Mesothelial cell of epicardium (in vitro differentiated cells): ENCODE data around the gene DUSP10. TPM values are rescaled to one million over a fixed set of nuclear protein-coding genes. Genes with fewer than 3 reads are reported as not detected.

ENCODE experiments used
- DNase-seq, 2 experiments: peaks; one replicate each; pipeline ENCODE4 v3.0.0; 2021; ENCODE audit warnings: low spot score in 2 of 2; ENCODE audit not compliant: unreplicated experiment in 2 of 2
- H3K27ac Mint-ChIP-seq: 2 replicates; pipeline ENCODE4 v1.8.0; 2021; ENCODE audit warnings: mixed read lengths
- H3K27me3 Mint-ChIP-seq: 2 replicates; pipeline ENCODE4 v1.8.0; 2021; ENCODE audit warnings: low read depth, mixed read lengths
- H3K36me3 Mint-ChIP-seq: 2 replicates; pipeline ENCODE4 v1.8.0; 2021; ENCODE audit warnings: mixed read lengths
- H3K4me1 Mint-ChIP-seq: 2 replicates; pipeline ENCODE4 v1.8.0; 2021; ENCODE audit warnings: mixed read lengths
- H3K4me3 Mint-ChIP-seq: 2 replicates; pipeline ENCODE4 v1.8.0; 2021; ENCODE audit warnings: mild to moderate bottlenecking, moderate library complexity, mixed read lengths
- H3K9me3 Mint-ChIP-seq: 2 replicates; pipeline ENCODE4 v1.8.0; 2021; ENCODE audit warnings: mixed read lengths
- CTCF ChIP-seq: fragments of 200-600 bp; sonication (generic); IDR thresholded peaks from one replicate; pipeline ENCODE4 v1.5.0; 2021; ENCODE audit warnings: antibody characterized with exemption; ENCODE audit not compliant: unreplicated experiment
- total RNA-seq: library from RNA; stranded (reverse); gene quantifications from 3 replicates; pipeline ENCODE4 v1.2.1, GENCODE V29; 2021

DUSP10 gene
- total RNA-seq, 1 donor from 2014 or later = 4.0 TPM

DNA sequence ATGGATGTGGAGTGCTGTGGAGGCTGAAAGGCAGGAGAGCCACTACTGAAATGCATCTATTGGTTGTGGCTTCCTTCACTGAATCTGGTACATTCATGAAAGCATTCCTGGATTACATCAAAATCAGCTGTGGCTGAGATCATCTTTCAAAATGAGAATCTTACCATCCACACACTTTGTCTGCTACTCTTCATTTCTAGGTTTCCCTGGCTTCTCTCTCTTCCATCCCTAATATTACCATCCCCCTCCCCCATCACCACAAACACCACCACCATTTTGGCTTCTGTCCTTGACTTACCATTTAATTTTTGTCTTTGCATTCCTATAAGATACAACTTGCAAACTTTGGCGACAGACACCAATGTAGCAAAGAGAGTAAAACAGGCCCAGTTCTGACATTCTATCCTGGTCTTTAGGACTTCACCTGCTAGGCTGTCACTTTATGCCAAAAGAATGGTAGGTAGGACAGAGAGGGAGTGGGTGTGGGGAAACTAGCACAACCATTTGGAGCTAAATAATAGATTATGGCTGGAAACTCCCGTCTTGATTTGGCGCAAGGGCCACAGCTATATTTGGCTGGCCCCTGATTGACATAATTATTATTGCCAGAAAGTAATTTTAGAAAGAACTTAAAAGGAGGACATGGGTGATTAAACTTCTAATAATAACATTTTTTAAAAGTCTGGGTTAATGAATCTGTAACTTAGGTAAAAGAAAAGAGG, 15.1 kb upstream of the DUSP10 start:
- Mint-ChIP-seq H3K36me3 (no peaks in the 10 kb centered on the region), H3K4me1 (peaks cover 13% of the 10 kb centered on the region), H3K9me3 (no peaks in the 10 kb centered on the region), H3K27me3 (no peaks in the 10 kb centered on the region), H3K27ac (no peak overlapping the region), H3K4me3 (no peak overlapping the region)
- no peak for DNase-seq
- no peak for TF ChIP-seq CTCF

- Mint-ChIP-seq H3K9me3 (no peaks in the 10 kb centered on the region), H3K27ac (no peak overlapping the region), H3K4me3 (no peak overlapping the region), H3K36me3 (no peaks in the 10 kb centered on the region), H3K4me1 (no peaks in the 10 kb centered on the region), H3K27me3 (peaks cover 2% of the 10 kb centered on the region)
- no peak for TF ChIP-seq CTCF
- no peak for DNase-seq
These were observed 11.9 kb upstream of the DUSP10 start for GRCh38 chr1:221753828-221754188.

GRCh38 chr1:221751226-221751887, 9.5 kb upstream of the DUSP10 start:
- Mint-ChIP-seq H3K4me3 (no peak overlapping the region), H3K27me3 (peaks cover 2% of the 10 kb centered on the region), H3K27ac (no peak overlapping the region), H3K36me3 (no peaks in the 10 kb centered on the region), H3K4me1 (no peaks in the 10 kb centered on the region), H3K9me3 (no peaks in the 10 kb centered on the region)
- DNase-seq = no peak
- TF ChIP-seq CTCF = no peak

GRCh38 chr1:221748981-221749380, 7.1 kb upstream of the DUSP10 start:
- H3K27me3 Mint-ChIP-seq = peaks cover 2% of the 10 kb centered on the region
- peaks cover 4% of the 10 kb centered on the region for H3K4me1 Mint-ChIP-seq
- H3K36me3 Mint-ChIP-seq = no peaks in the 10 kb centered on the region
- no peak for TF ChIP-seq CTCF
- DNase-seq = no peak
- no peak overlapping the region for H3K4me3 Mint-ChIP-seq
- no peak overlapping the region for H3K27ac Mint-ChIP-seq
- H3K9me3 Mint-ChIP-seq = no peaks in the 10 kb centered on the region

DNA sequence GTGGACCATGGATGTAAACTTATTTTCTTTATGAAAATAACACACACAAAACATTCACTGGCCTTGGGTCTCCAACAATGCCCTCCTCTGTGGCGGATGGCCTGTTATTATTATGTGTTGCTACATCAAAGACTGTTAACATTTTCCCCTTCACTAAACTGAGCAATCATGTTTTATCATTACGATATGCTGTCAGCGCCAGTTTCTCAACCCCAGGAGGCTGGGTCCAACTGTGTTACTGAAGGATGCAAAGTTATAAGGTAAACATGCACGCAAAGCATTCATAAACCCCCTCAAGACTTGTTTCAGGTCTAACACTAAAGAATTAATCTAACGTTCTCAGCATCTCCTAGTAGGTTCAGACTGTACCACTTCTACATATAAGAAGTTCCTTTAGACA, 6.0 kb upstream of the DUSP10 start:
- Mint-ChIP-seq H3K4me3 (no peak overlapping the region), H3K27me3 (peaks cover 2% of the 10 kb centered on the region), H3K9me3 (no peaks in the 10 kb centered on the region), H3K27ac (no peak overlapping the region), H3K4me1 (peaks cover 12% of the 10 kb centered on the region), H3K36me3 (no peaks in the 10 kb centered on the region)
- no peak for DNase-seq
- TF ChIP-seq CTCF = no peak
